Measurements from ENCODE around the gene PLA2G2C.

PLA2G2C gene

GRCh38 chr1:20148571-20149500, 37.5 kb downstream of the PLA2G2C start:
- no peak overlapping the region for H3K4me3 ChIP-seq (ENCODE audit: insufficient read depth, low read depth, low read length)
- no peaks in the 10 kb centered on the region for H3K36me3 ChIP-seq (ENCODE audit: control insufficient read depth, insufficient read depth, low read length)
- 91 to 93% methylated on average over 13 of the region's 13 CpGs for WGBS, 2 experiments
- no peaks in the 10 kb centered on the region for H3K9me3 ChIP-seq (ENCODE audit: control insufficient read depth, low read length)
- no peaks in the 10 kb centered on the region for H3K27me3 ChIP-seq (ENCODE audit: control insufficient read depth, insufficient read depth, low read length, poor library complexity, severe bottlenecking)
- H3K4me1 ChIP-seq (ENCODE audit: control insufficient read depth, insufficient read depth, low read length) = peaks cover 9% of the 10 kb centered on the region
- no peak overlapping the region for H3K27ac ChIP-seq (ENCODE audit: insufficient read depth, low read depth, low read length, poor library complexity, severe bottlenecking)

GRCh38 chr1:20147846-20148570, 38.3 kb downstream of the PLA2G2C start:
- Histone ChIP-seq H3K9me3 (ENCODE audit: control insufficient read depth, low read length) (no peaks in the 10 kb centered on the region), H3K36me3 (ENCODE audit: control insufficient read depth, insufficient read depth, low read length) (no peaks in the 10 kb centered on the region), H3K27me3 (ENCODE audit: control insufficient read depth, insufficient read depth, low read length, poor library complexity, severe bottlenecking) (no peaks in the 10 kb centered on the region), H3K4me3 (ENCODE audit: insufficient read depth, low read depth, low read length) (no peak overlapping the region), H3K27ac (ENCODE audit: insufficient read depth, low read depth, low read length, poor library complexity, severe bottlenecking) (no peak overlapping the region), H3K4me1 (ENCODE audit: control insufficient read depth, insufficient read depth, low read length) (peaks cover 6% of the 10 kb centered on the region)
- 88 to 91% methylated on average over 13 of the region's 13 CpGs for WGBS, 2 experiments

GRCh38 chr1:20143734-20144565, 42.4 kb downstream of the PLA2G2C start:
- no peak overlapping the region for H3K4me3 ChIP-seq (ENCODE audit: insufficient read depth, low read depth, low read length)
- H3K27me3 ChIP-seq (ENCODE audit: control insufficient read depth, insufficient read depth, low read length, poor library complexity, severe bottlenecking) = no peaks in the 10 kb centered on the region
- no peaks in the 10 kb centered on the region for H3K4me1 ChIP-seq (ENCODE audit: control insufficient read depth, insufficient read depth, low read length)
- H3K9me3 ChIP-seq (ENCODE audit: control insufficient read depth, low read length) = no peaks in the 10 kb centered on the region
- WGBS, 2 experiments = 79 to 83% methylated on average over 13 of the region's 13 CpGs
- no peaks in the 10 kb centered on the region for H3K36me3 ChIP-seq (ENCODE audit: control insufficient read depth, insufficient read depth, low read length)
- H3K27ac ChIP-seq (ENCODE audit: insufficient read depth, low read depth, low read length, poor library complexity, severe bottlenecking) = no peak overlapping the region

- Histone ChIP-seq H3K4me3 (ENCODE audit: insufficient read depth, low read depth, low read length) (no peak overlapping the region), H3K27me3 (ENCODE audit: control insufficient read depth, insufficient read depth, low read length, poor library complexity, severe bottlenecking) (no peaks in the 10 kb centered on the region), H3K4me1 (ENCODE audit: control insufficient read depth, insufficient read depth, low read length) (no peaks in the 10 kb centered on the region), H3K36me3 (ENCODE audit: control insufficient read depth, insufficient read depth, low read length) (no peaks in the 10 kb centered on the region), H3K9me3 (ENCODE audit: control insufficient read depth, low read length) (no peaks in the 10 kb centered on the region), H3K27ac (ENCODE audit: insufficient read depth, low read depth, low read length, poor library complexity, severe bottlenecking) (no peak overlapping the region)
- WGBS, 2 experiments = 96 to 97% methylated on average over 8 of the region's 8 CpGs
Measured at GRCh38 chr1:20143318-20143717, 43.0 kb downstream of the PLA2G2C start.

GRCh38 chr1:20142001-20142710, 44.2 kb downstream of the PLA2G2C start:
- Histone ChIP-seq H3K4me1 (ENCODE audit: control insufficient read depth, insufficient read depth, low read length) (no peaks in the 10 kb centered on the region), H3K27me3 (ENCODE audit: control insufficient read depth, insufficient read depth, low read length, poor library complexity, severe bottlenecking) (no peaks in the 10 kb centered on the region), H3K4me3 (ENCODE audit: insufficient read depth, low read depth, low read length) (no peak overlapping the region), H3K27ac (ENCODE audit: insufficient read depth, low read depth, low read length, poor library complexity, severe bottlenecking) (no peak overlapping the region), H3K36me3 (ENCODE audit: control insufficient read depth, insufficient read depth, low read length) (no peaks in the 10 kb centered on the region), H3K9me3 (ENCODE audit: control insufficient read depth, low read length) (no peaks in the 10 kb centered on the region)
- WGBS, 2 experiments = 89 to 91% methylated on average over 13 of the region's 13 CpGs

GRCh38 chr1:20141466-20141865, 44.9 kb downstream of the PLA2G2C start:
- 88% methylated on average over 7 of the region's 7 CpGs for WGBS, 2 experiments
- H3K36me3 ChIP-seq (ENCODE audit: control insufficient read depth, insufficient read depth, low read length) = no peaks in the 10 kb centered on the region
- no peaks in the 10 kb centered on the region for H3K4me1 ChIP-seq (ENCODE audit: control insufficient read depth, insufficient read depth, low read length)
- H3K4me3 ChIP-seq (ENCODE audit: insufficient read depth, low read depth, low read length) = no peak overlapping the region
- no peak overlapping the region for H3K27ac ChIP-seq (ENCODE audit: insufficient read depth, low read depth, low read length, poor library complexity, severe bottlenecking)
- no peaks in the 10 kb centered on the region for H3K9me3 ChIP-seq (ENCODE audit: control insufficient read depth, low read length)
- no peaks in the 10 kb centered on the region for H3K27me3 ChIP-seq (ENCODE audit: control insufficient read depth, insufficient read depth, low read length, poor library complexity, severe bottlenecking)

- Histone ChIP-seq H3K9me3 (ENCODE audit: control insufficient read depth, low read length) (no peaks in the 10 kb centered on the region), H3K36me3 (ENCODE audit: control insufficient read depth, insufficient read depth, low read length) (no peaks in the 10 kb centered on the region), H3K27ac (ENCODE audit: insufficient read depth, low read depth, low read length, poor library complexity, severe bottlenecking) (no peak overlapping the region), H3K27me3 (ENCODE audit: control insufficient read depth, insufficient read depth, low read length, poor library complexity, severe bottlenecking) (no peaks in the 10 kb centered on the region), H3K4me3 (ENCODE audit: insufficient read depth, low read depth, low read length) (no peak overlapping the region), H3K4me1 (ENCODE audit: control insufficient read depth, insufficient read depth, low read length) (no peaks in the 10 kb centered on the region)
- 93% methylated on average over 9 of the region's 9 CpGs for WGBS, 2 experiments
Measured at GRCh38 chr1:20141001-20141400, 45.3 kb downstream of the PLA2G2C start.

- H3K9me3 ChIP-seq (ENCODE audit: control insufficient read depth, low read length) = no peaks in the 10 kb centered on the region
- H3K36me3 ChIP-seq (ENCODE audit: control insufficient read depth, insufficient read depth, low read length) = no peaks in the 10 kb centered on the region
- no peaks in the 10 kb centered on the region for H3K27me3 ChIP-seq (ENCODE audit: control insufficient read depth, insufficient read depth, low read length, poor library complexity, severe bottlenecking)
- no peak overlapping the region for H3K27ac ChIP-seq (ENCODE audit: insufficient read depth, low read depth, low read length, poor library complexity, severe bottlenecking)
- WGBS, 2 experiments = 93 to 95% methylated on average over 13 of the region's 13 CpGs
- no peaks in the 10 kb centered on the region for H3K4me1 ChIP-seq (ENCODE audit: control insufficient read depth, insufficient read depth, low read length)
- no peak overlapping the region for H3K4me3 ChIP-seq (ENCODE audit: insufficient read depth, low read depth, low read length)
Measured at GRCh38 chr1:20139776-20140612, 46.3 kb downstream of the PLA2G2C start.

- H3K4me3 ChIP-seq (ENCODE audit: insufficient read depth, low read depth, low read length) = no peak within 1 kb of the TSS
- H3K36me3 ChIP-seq (ENCODE audit: control insufficient read depth, insufficient read depth, low read length) = no peaks in the 10 kb centered on the region
- H3K9me3 ChIP-seq (ENCODE audit: control insufficient read depth, low read length) = no peaks in the 10 kb centered on the region
- no peak within 1 kb of the TSS for H3K27ac ChIP-seq (ENCODE audit: insufficient read depth, low read depth, low read length, poor library complexity, severe bottlenecking)
- no peaks in the 10 kb centered on the region for H3K4me1 ChIP-seq (ENCODE audit: control insufficient read depth, insufficient read depth, low read length)
- no peaks in the 10 kb centered on the region for H3K27me3 ChIP-seq (ENCODE audit: control insufficient read depth, insufficient read depth, low read length, poor library complexity, severe bottlenecking)
- 91% methylated on average over 9 of the region's 9 CpGs for WGBS, 2 experiments
Measured at GRCh38 chr1:20138961-20139550, 47.3 kb downstream of the PLA2G2C start, which contains the start of gene PLA2G2F. PLA2G2F (plus strand) TSS chr1:20139323; CDS start chr1:20139428, 105 bp downstream.
